ENCODE measurements around the gene FLRT1. TPM values are rescaled to one million over a fixed set of nuclear protein-coding genes. Genes with fewer than 3 reads are reported as not detected.

FLRT1 gene
- total RNA-seq, 6 donors from 2014 or later: 0.09 to 0.30 (median 0.15) TPM; not detected in 3

DNA sequence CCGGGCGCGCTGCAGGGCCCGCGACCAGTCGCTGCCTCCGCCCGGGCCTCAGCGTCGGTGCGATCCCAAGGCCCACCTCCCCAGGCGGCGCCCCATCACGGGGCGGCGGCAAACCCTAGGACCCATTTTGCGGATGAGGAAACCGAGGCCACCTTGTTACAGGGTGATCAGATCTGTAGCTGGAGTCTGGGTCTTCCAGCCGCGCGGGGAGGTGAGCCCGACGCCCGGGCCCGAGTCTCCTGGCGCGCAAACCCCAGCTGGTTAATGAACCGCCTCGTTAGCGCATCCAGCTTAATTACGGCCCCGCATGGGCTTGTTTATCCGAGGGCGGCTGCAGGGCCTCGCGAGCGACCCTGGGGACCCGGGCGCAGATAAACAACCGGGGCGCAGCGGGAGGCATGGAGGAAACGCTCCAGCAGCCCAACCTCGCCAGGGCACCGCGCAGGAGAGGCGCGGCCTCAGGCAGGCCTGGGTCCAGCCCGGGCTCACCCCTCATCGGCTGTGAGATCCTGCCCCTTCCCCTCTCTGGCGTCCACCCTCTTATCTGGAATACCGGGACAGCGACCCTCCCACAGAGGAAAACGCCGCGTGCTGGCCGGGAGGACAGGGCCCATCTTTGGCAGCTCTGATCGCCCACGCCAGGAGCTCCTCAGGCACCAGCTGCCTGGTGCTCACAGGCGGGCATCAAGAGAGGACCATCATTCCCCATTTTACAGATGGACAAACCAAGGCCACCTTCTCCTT is 34.8 kb upstream of the FLRT1 start:
- WGBS, 2 donors: 40 to 87% methylated on average over 7 to 11 of the region's 60 CpGs
- peaks cover 30 to 40% (median 33%) of the 10 kb centered on the region in 4 donors for H3K4me1 ChIP-seq
- peaks cover 6 to 32% (median 30%) of the 10 kb centered on the region in 4 donors for H3K36me3 ChIP-seq
- ATAC-seq (ENCODE audit: low FRiP score in 2 of 2) (no peak), DNase-seq (peak in 1 of 2 donors; percentile 83)
- no peaks in the 10 kb centered on the region for H3K9me3 ChIP-seq
- peak overlapping the region in 3 of 4 donors; percentile 36 to 48 (median 40) for H3K4me3 ChIP-seq
- no peak overlapping the region for H3K27ac ChIP-seq
- H3K27me3 ChIP-seq: no peaks in the 10 kb centered on the region
- TF ChIP-seq POLR2A (IDR thresholded peaks at IDR 0.05) (no peak), EP300 (IDR thresholded peaks at IDR 0.05) (no peak), POLR2AphosphoS5 (IDR thresholded peaks at IDR 0.05) (no peak)
- TF ChIP-seq, protein P1, sequence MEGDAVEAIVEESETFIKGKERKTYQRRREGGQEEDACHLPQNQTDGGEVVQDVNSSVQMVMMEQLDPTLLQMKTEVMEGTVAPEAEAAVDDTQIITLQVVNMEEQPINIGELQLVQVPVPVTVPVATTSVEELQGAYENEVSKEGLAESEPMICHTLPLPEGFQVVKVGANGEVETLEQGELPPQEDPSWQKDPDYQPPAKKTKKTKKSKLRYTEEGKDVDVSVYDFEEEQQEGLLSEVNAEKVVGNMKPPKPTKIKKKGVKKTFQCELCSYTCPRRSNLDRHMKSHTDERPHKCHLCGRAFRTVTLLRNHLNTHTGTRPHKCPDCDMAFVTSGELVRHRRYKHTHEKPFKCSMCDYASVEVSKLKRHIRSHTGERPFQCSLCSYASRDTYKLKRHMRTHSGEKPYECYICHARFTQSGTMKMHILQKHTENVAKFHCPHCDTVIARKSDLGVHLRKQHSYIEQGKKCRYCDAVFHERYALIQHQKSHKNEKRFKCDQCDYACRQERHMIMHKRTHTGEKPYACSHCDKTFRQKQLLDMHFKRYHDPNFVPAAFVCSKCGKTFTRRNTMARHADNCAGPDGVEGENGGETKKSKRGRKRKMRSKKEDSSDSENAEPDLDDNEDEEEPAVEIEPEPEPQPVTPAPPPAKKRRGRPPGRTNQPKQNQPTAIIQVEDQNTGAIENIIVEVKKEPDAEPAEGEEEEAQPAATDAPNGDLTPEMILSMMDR (IDR thresholded peaks at IDR 0.05): no peak

DNA sequence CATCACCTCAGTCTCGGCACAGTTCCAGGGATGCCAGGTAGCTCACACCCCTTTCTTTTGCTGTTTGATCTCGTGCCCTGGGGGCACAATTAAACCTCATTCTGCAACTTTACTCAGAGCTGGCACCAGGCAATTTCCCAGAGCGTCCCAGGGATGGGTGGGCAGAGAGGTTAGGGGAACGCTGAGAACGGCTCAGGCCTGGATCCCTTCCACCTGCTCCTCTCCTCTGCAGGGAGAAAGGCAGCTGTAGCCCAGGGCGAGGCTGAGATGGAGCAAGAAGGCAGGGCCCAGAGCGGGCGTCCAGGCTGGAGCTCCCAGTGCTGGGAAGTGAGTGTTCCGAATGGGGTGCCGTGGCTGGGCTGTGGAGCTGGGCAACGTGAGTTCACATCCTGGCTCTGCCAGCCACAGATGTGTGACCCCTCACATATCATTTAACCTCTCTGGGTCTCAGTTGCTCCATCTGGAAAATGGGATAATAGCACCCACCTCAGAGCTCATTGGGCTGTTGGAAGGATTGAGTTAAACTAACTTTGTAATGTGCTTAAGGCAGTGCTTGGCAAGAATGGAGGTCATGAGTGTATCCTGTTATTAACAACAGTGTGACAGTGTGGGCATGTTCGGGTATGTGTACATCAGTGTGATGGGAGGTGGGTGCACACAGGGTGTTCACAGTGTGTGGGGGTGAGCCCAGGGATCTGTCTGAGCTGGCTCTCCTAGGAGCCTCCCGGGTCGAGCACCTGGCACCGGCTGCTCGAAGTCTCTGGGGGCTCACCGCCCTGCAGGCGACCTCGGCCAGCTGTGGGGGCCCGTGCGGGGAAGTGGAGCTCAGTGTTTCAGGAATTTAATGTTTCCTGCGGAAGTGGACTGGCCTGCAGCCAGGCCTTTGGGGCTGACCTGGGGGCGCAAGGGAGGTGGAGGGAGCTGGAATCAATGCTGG is 34.0 kb upstream of the FLRT1 start:
- WGBS, 2 donors: 49 to 62% methylated on average over 20 to 21 of the region's 23 CpGs
- H3K27me3 ChIP-seq: no peaks in the 10 kb centered on the region
- peak in 1 of 2 donors; percentile 74 for DNase-seq

DNA sequence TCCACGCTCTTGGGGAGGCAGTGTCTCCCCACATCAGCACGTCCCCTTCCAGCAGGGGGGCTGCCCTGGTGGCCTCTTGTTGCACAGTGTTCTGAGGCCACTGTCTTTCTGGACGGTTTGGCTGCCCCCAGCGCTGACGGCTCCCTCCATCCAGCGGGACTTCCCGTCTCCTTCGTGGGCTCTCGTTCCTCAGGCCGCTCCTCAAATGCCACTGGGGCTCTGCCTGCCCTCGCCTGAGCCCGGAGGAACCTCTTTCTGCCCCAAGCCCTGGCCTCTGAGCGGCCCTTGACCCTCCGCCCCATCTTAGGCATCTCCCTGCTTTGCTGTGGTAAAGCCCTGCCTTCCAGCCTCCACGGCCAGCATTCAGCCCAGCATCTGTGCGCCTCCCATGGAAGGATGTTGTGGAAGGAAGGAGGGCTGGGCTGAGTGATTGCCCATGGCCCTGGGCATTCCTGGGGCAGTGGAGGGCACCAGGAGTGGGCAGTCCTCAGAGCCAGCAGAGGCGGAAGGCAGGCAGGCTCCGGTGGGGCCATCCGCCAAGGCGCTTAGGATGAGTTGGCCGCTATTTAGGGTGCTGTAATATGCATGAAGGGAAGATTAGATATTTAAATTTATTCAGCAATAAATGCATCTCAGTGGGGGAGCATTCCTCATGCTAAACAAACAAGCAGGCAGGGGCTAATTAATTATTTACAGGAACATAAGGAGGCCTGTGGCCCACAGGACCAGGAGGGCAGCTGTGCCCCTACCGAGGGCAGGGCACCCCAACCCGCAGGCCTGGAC is 31.7 kb upstream of the FLRT1 start:
- 67 to 81% methylated on average over 18 to 23 of the region's 23 CpGs for WGBS, 2 donors
- no peak overlapping the region for H3K27ac ChIP-seq
- H3K27me3 ChIP-seq: no peaks in the 10 kb centered on the region
- ATAC-seq (ENCODE audit: low FRiP score in 2 of 2): no peak
- H3K9me3 ChIP-seq: no peaks in the 10 kb centered on the region
- peaks cover 47 to 53% (median 50%) of the 10 kb centered on the region in 4 donors for H3K4me1 ChIP-seq
- TF ChIP-seq POLR2A (IDR thresholded peaks at IDR 0.05): no peak
- TF ChIP-seq, protein P1 (IDR thresholded peaks at IDR 0.05): no peak
- TF ChIP-seq POLR2AphosphoS5 (IDR thresholded peaks at IDR 0.05): no peak
- no peak for TF ChIP-seq EP300 (IDR thresholded peaks at IDR 0.05)
- peaks cover 0 to 1% (median under 1%) of the 10 kb centered on the region in 4 donors for H3K36me3 ChIP-seq
- DNase-seq: no peak
- no peak overlapping the region for H3K4me3 ChIP-seq

More for the DNA sequence above, 34.0 kb upstream of the FLRT1 start:
- no peak for TF ChIP-seq EP300 (IDR thresholded peaks at IDR 0.05)
- TF ChIP-seq, protein P1 (IDR thresholded peaks at IDR 0.05): no peak
- TF ChIP-seq POLR2A (IDR thresholded peaks at IDR 0.05): no peak
- no peak for TF ChIP-seq POLR2AphosphoS5 (IDR thresholded peaks at IDR 0.05)
- H3K27ac ChIP-seq: no peak overlapping the region
- no peaks in the 10 kb centered on the region for H3K9me3 ChIP-seq
- H3K36me3 ChIP-seq: peaks cover 6 to 23% (median 21%) of the 10 kb centered on the region in 4 donors
- no peak overlapping the region for H3K4me3 ChIP-seq
- peaks cover 31 to 41% (median 34%) of the 10 kb centered on the region in 4 donors for H3K4me1 ChIP-seq
- ATAC-seq (ENCODE audit: low FRiP score in 2 of 2): no peak

DNA sequence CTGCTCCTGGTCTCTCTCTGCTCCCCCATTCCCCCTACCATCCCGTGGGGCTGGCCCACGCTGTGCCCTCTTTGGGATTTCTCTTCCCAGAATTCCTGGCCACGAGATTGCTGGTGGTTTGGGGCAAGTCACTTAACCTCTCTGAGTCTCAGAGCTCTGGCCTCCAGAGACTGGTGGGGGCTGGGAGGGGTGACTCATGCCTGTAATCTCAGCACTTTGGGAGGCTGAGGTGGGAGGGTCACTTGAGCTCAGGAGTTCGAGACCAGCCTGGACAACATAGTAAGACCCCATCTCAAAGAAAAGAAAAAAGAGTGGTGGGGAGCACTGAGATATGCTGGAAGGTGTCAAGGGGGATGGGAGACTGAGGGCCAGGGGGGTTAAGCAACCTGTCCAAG is 31.1 kb upstream of the FLRT1 start:
- Histone ChIP-seq H3K9me3 (no peaks in the 10 kb centered on the region), H3K4me1 (peaks cover 42 to 47% (median 45%) of the 10 kb centered on the region in 4 donors), H3K36me3 (no peaks in the 10 kb centered on the region), H3K27me3 (no peaks in the 10 kb centered on the region), H3K27ac (no peak overlapping the region), H3K4me3 (no peak overlapping the region)
- TF ChIP-seq POLR2AphosphoS5 (IDR thresholded peaks at IDR 0.05): no peak
- no peak for TF ChIP-seq POLR2A (IDR thresholded peaks at IDR 0.05)
- TF ChIP-seq, protein P1 (IDR thresholded peaks at IDR 0.05): no peak
- no peak for TF ChIP-seq EP300 (IDR thresholded peaks at IDR 0.05)
- 85 to 87% methylated on average over 4 of the region's 4 CpGs for WGBS, 2 donors
- ATAC-seq (ENCODE audit: low FRiP score in 2 of 2): no peak
- no peak for DNase-seq
